Muscle of leg (tissue), 11 donors: ENCODE measurements around the gene LRRC61. TPM values are rescaled to one million over a fixed set of nuclear protein-coding genes. Genes with fewer than 3 reads are reported as not detected.
A peak's percentile ranks its signal among the peaks of the same experiment; 100 is the strongest.

Experiments
- DNase-seq: peaks from one replicate; pipeline ENCODE4 v3.0.0; 2013
- H3K27ac ChIP-seq: one replicate; pipeline ENCODE4 v1.5.1; 2013; ENCODE audit warnings: mild to moderate bottlenecking, low read length, control low read depth
- H3K27me3 ChIP-seq: one replicate; pipeline ENCODE4 v1.6.1; 2013; ENCODE audit warnings: low read length; ENCODE audit not compliant: control insufficient read depth, insufficient read depth
- H3K36me3 ChIP-seq: one replicate; pipeline ENCODE4 v1.6.1; 2013; ENCODE audit warnings: low read length; ENCODE audit not compliant: control insufficient read depth, insufficient read depth
- H3K4me1 ChIP-seq: one replicate; pipeline ENCODE4 v1.6.1; 2013; ENCODE audit warnings: low read length; ENCODE audit not compliant: control insufficient read depth, insufficient read depth
- H3K4me3 ChIP-seq: one replicate; pipeline ENCODE4 v1.5.1; 2013; ENCODE audit warnings: low read length, control low read depth
- H3K9me3 ChIP-seq: replicated peaks from 2 replicates; pipeline ENCODE4 v1.6.1; 2013; ENCODE audit warnings: low read depth, low read length; ENCODE audit not compliant: control insufficient read depth
- WGBS: methylation state at CpG from one replicate; pipeline ENCODE4 v1.1.5; 2013; ENCODE audit warnings: missing lambda C conversion rate; ENCODE audit not compliant: insufficient coverage; 5-methylcytosine and 5-hydroxymethylcytosine counted together
- polyA plus RNA-seq, 8 donors: library from polyadenylated mRNA; unstranded; fragments of 120-200 nt; gene quantifications; one replicate each; pipeline versions ENCODE4 v1.2.1 to v1.2.3, GENCODE V29; 2013; ENCODE audit warnings: inconsistent platforms in 1 of 8, low replicate concordance in 1 of 8; ENCODE audit not compliant: insufficient read length in 8 of 8, insufficient read depth in 1 of 8
- total RNA-seq: library from RNA; stranded (reverse); fragments of 120-200 nt; gene quantifications from one replicate; pipeline ENCODE4 v1.2.4, GENCODE V29; 2013

The LRRC61 gene
- total and polyA plus RNA-seq, 9 donors: 3.6 to 11.9 (median 7.6) TPM

GRCh38 chr7:150329331-150330120 is 6.4 kb downstream of the LRRC61 start:
- Histone ChIP-seq H3K27ac (peak overlapping the region; percentile 70), H3K36me3 (peaks cover 13% of the 10 kb centered on the region), H3K27me3 (no peaks in the 10 kb centered on the region), H3K9me3 (no peaks in the 10 kb centered on the region), H3K4me1 (peaks cover 29% of the 10 kb centered on the region), H3K4me3 (no peak overlapping the region)
- DNase-seq: peak; percentile 79
- WGBS: 66% methylated on average over 15 of the region's 22 CpGs

- peak; percentile 46 for DNase-seq
- WGBS: 90% methylated on average over 18 of the region's 19 CpGs
- peaks cover 13% of the 10 kb centered on the region for H3K36me3 ChIP-seq
Measured at GRCh38 chr7:150330211-150330885, 7.2 kb downstream of the LRRC61 start.

GRCh38 chr7:150332852-150333635 is 9.9 kb downstream of the LRRC61 start:
- Histone ChIP-seq H3K36me3 (peaks cover 13% of the 10 kb centered on the region), H3K4me3 (no peak overlapping the region), H3K9me3 (no peaks in the 10 kb centered on the region), H3K27ac (no peak overlapping the region), H3K4me1 (peaks cover 47% of the 10 kb centered on the region), H3K27me3 (no peaks in the 10 kb centered on the region)
- no peak for DNase-seq
- WGBS: 93% methylated on average over 16 of the region's 18 CpGs

More at GRCh38 chr7:150330211-150330885, 7.2 kb downstream of the LRRC61 start:
- H3K9me3 ChIP-seq: no peaks in the 10 kb centered on the region
- H3K27me3 ChIP-seq: no peaks in the 10 kb centered on the region
- H3K4me3 ChIP-seq: no peak overlapping the region
- H3K27ac ChIP-seq: peak overlapping the region; percentile 70
- peaks cover 28% of the 10 kb centered on the region for H3K4me1 ChIP-seq

- H3K27me3 ChIP-seq: no peaks in the 10 kb centered on the region
- peaks cover 13% of the 10 kb centered on the region for H3K36me3 ChIP-seq
- H3K9me3 ChIP-seq: no peaks in the 10 kb centered on the region
- no peak for DNase-seq
- WGBS: 92% methylated on average over 10 of the region's 10 CpGs
- no peak overlapping the region for H3K4me3 ChIP-seq
- peaks cover 54% of the 10 kb centered on the region for H3K4me1 ChIP-seq
- no peak overlapping the region for H3K27ac ChIP-seq
Measured at GRCh38 chr7:150333659-150334058, 10.5 kb downstream of the LRRC61 start.

- no peaks in the 10 kb centered on the region for H3K9me3 ChIP-seq
- H3K4me1 ChIP-seq: peaks cover 55% of the 10 kb centered on the region
- H3K27ac ChIP-seq: no peak overlapping the region
- no peak overlapping the region for H3K4me3 ChIP-seq
- 83% methylated on average over 4 of the region's 8 CpGs for WGBS
- no peak for DNase-seq
- peaks cover 14% of the 10 kb centered on the region for H3K36me3 ChIP-seq
- no peaks in the 10 kb centered on the region for H3K27me3 ChIP-seq
Measured at GRCh38 chr7:150334108-150334507, 11.0 kb downstream of the LRRC61 start.

GRCh38 chr7:150335108-150335773 is 12.1 kb downstream of the LRRC61 start:
- no peaks in the 10 kb centered on the region for H3K9me3 ChIP-seq
- H3K36me3 ChIP-seq: peaks cover 14% of the 10 kb centered on the region
- peaks cover 55% of the 10 kb centered on the region for H3K4me1 ChIP-seq
- no peak overlapping the region for H3K27ac ChIP-seq
- peaks cover 7% of the 10 kb centered on the region for H3K27me3 ChIP-seq
- no peak for DNase-seq
- H3K4me3 ChIP-seq: no peak overlapping the region
- WGBS: 61% methylated on average over 4 of the region's 7 CpGs

GRCh38 chr7:150335774-150336112 is 12.6 kb downstream of the LRRC61 start:
- no peaks in the 10 kb centered on the region for H3K9me3 ChIP-seq
- peaks cover 55% of the 10 kb centered on the region for H3K4me1 ChIP-seq
- peaks cover 14% of the 10 kb centered on the region for H3K36me3 ChIP-seq
- H3K4me3 ChIP-seq: no peak overlapping the region
- WGBS: 68% methylated on average over 5 of the region's 6 CpGs
- H3K27me3 ChIP-seq: peaks cover 9% of the 10 kb centered on the region
- no peak overlapping the region for H3K27ac ChIP-seq
- no peak for DNase-seq

- Histone ChIP-seq H3K27ac (no peak overlapping the region), H3K4me3 (no peak overlapping the region), H3K36me3 (peaks cover 14% of the 10 kb centered on the region), H3K9me3 (no peaks in the 10 kb centered on the region), H3K27me3 (peaks cover 17% of the 10 kb centered on the region), H3K4me1 (peaks cover 54% of the 10 kb centered on the region)
- DNase-seq: no peak
- 87% methylated on average over 14 of the region's 14 CpGs for WGBS
Measured at GRCh38 chr7:150336746-150337145, 13.6 kb downstream of the LRRC61 start.

- Histone ChIP-seq H3K4me1 (peaks cover 54% of the 10 kb centered on the region), H3K36me3 (peaks cover 14% of the 10 kb centered on the region), H3K27me3 (peaks cover 21% of the 10 kb centered on the region), H3K9me3 (no peaks in the 10 kb centered on the region), H3K4me3 (no peak overlapping the region), H3K27ac (no peak overlapping the region)
- DNase-seq: no peak
- 86% methylated on average over 18 of the region's 18 CpGs for WGBS
Measured at GRCh38 chr7:150337179-150337578, 14.0 kb downstream of the LRRC61 start.
